Heart left ventricle (tissue), 16 donors: ENCODE results near the gene ATXN2. TPM values are rescaled to one million over a fixed set of nuclear protein-coding genes. Genes with fewer than 3 reads are reported as not detected.

ENCODE experiments used
- ATAC-seq, 4 donors: fragments of 200-7000 bp; cut with Tn5 transposase; one replicate each; pipeline ENCODE4 v1.9.1; 2020 to 2022; ENCODE audit warnings: moderate library complexity in 4 of 4, mild to moderate bottlenecking in 3 of 4, moderate number of reproducible peaks in 1 of 4
- DNase-seq, 5 donors: peaks; one replicate each; pipeline ENCODE4 v3.0.0-alpha.2; 2020
- H3K27ac ChIP-seq, 12 donors: fragments of 200-600 bp; sonication (generic) in 4 of 12; one replicate each; pipeline versions ENCODE4 v1.5.0 to v1.8.0; 2016 to 2022; ENCODE audit warnings: mild to moderate bottlenecking in 2 of 12
- H3K27me3 ChIP-seq, 9 donors: fragments of 200-600 bp; sonication (generic) in 2 of 9; one replicate each; pipeline versions ENCODE4 v1.5.1 to v1.8.0; 2016 to 2022; ENCODE audit warnings: mild to moderate bottlenecking in 3 of 9
- H3K36me3 ChIP-seq, 9 donors: fragments of 200-600 bp; sonication (generic) in 2 of 9; one replicate each; pipeline versions ENCODE4 v1.5.0 to v1.8.0; 2018 to 2022; ENCODE audit warnings: mild to moderate bottlenecking in 2 of 9
- H3K4me1 ChIP-seq, 12 donors: fragments of 200-600 bp; sonication (generic) in 4 of 12; one replicate each; pipeline versions ENCODE4 v1.5.0 to v1.8.0; 2016 to 2022; ENCODE audit warnings: mild to moderate bottlenecking in 3 of 12
- H3K4me3 ChIP-seq, 12 donors: fragments of 200-600 bp; sonication (generic) in 4 of 12; one replicate each; pipeline versions ENCODE4 v1.5.0 to v1.8.0; 2017 to 2022; ENCODE audit warnings: mild to moderate bottlenecking in 9 of 12, moderate library complexity in 4 of 12
- H3K9me3 ChIP-seq, 12 donors: fragments of 200-600 bp; sonication (generic) in 4 of 12; one replicate each; pipeline versions ENCODE4 v1.5.0 to v1.8.0; 2016 to 2022; ENCODE audit warnings: mild to moderate bottlenecking in 1 of 12
- CTCF ChIP-seq, 12 donors: fragments of 200-600 bp; sonication (generic) in 4 of 12; IDR thresholded peaks; one replicate each; pipeline versions ENCODE4 v1.5.0 to v1.8.0; 2018 to 2022; ENCODE audit warnings: antibody characterized with exemption in 12 of 12, mild to moderate bottlenecking in 5 of 12
- POLR2A ChIP-seq, 2 donors: fragments of 450-650 bp; IDR thresholded peaks; one replicate each; pipeline ENCODE4 v1.6.1; 2017; ENCODE audit warnings: antibody characterized with exemption in 2 of 2, mild to moderate bottlenecking in 2 of 2, moderate library complexity in 2 of 2
- WGBS, 4 donors: extraction: QIAGEN DNeasy Blood & Tissue Kit in 2 of 4; methylation state at CpG; one replicate each; pipeline versions ENCODE4 v1.1.5 to v1.1.7; 2013 to 2018; 5-methylcytosine and 5-hydroxymethylcytosine counted together
- intact Hi-C, 10 donors: fragments of 100-400 bp; cut with DNase I; formaldehyde crosslinking; loops; one replicate each; pipeline versions ENCODE4 v1.11.1 to v1.14.2; 2022
- polyA plus RNA-seq, 2 donors: library from polyadenylated mRNA; stranded (reverse); fragments of 200-250 nt; gene quantifications; one replicate each; pipeline ENCODE4 v1.2.3, GENCODE V29; 2013
- total RNA-seq, 9 donors: library from RNA; depleted of rRNA in 2 of 9; stranded (reverse); fragments of >200 nt in 2 of 9; fragmentation: NEBNext Ultra II Directional in 3 of 9; extraction: Animal tissue kit (Norgen Biotek cat#: 25700) in 3 of 9; gene quantifications; one replicate each; pipeline versions ENCODE4 v1.1.0 to v1.2.4, GENCODE V29; 2016 to 2023
- donor health status: ischemic (EF 13 %, LVEDD 7.1; RV severe dilation, severe dysfunction).
- donor health status: healthy with polysubstance abuse.
- donor health status: DM: no; HTN: yes; CAD: no.
- donor health status: DM: no; HTN: no; CAD: no.
- donor health status: ischemic (EF 25% LVEDD 6.9; RV normal size, moderate dysfunction).
- donor health status: ischemic (EF 25% LVEDD 5.7; RV mildly dilated, moderate dysfunction).
- donor health status: healthy.
- donor health status: DM: yes; HTN: yes; CAD: no.
- donor health status: ischemic (EF 35%, LVEDD 5.7; RV mildly dilated, moderate dysfunction).
- donor health status: nonischemic (EF 11% LVEDD 7.7; RV severe dilation, severe dysfunction).
- donor health status: DM: yes; HTN: yes; CAD: no.
- donor health status: PGD.
- donor health status: ischemic (EF 29% LVEDD 5.4; RV normal size, mild dysfunction).
- donor health status: nonischemic (EF 23%, LVEDD 6.1; RV moderate dilation, normal function).

ATXN2 gene
- total and polyA plus RNA-seq, 11 donors = 23.6 to 59.3 (median 46.8) TPM

- intact Hi-C loops = loop anchor here in 1 of 10 donors (1.0 kb wide), 1 partner anchor 24 kb away; no protein-coding TSS in a partner anchor
- H3K4me1 ChIP-seq = peaks cover 23 to 100% (median 98%) of the 10 kb centered on the region in 12 donors
- H3K9me3 ChIP-seq = no peaks in the 10 kb centered on the region
- peak in 1 of 4 donors; percentile 34 for ATAC-seq
- H3K4me3 ChIP-seq = peak overlapping the region in 6 of 12 donors; percentile 8 to 41 (median 24)
- peak overlapping the region; percentile 62 to 95 (median 89) for H3K27ac ChIP-seq
- H3K36me3 ChIP-seq = peaks cover 0 to 19% (median 0%) of the 10 kb centered on the region in 9 donors
- no peaks in the 10 kb centered on the region for H3K27me3 ChIP-seq
- TF ChIP-seq POLR2A (IDR thresholded peaks at IDR 0.05) (no peak), CTCF (IDR thresholded peaks at IDR 0.05) (peak in 2 of 12 donors; percentile 7 to 20)
- 36 to 51% (median 45%) methylated on average over 10 to 17 of the region's 17 CpGs for WGBS, 4 donors
- peak in 3 of 5 donors; percentile 44 to 68 (median 64) for DNase-seq
These were observed 168.4 kb downstream of the ATXN2 start for GRCh38 chr12:111430433-111431353.

GRCh38 chr12:111429828-111430432 lies 169.2 kb downstream of the ATXN2 start:
- intact Hi-C loops = loop anchor here in 1 of 10 donors (1.0 kb wide), 1 partner anchor 24 kb away; no protein-coding TSS in a partner anchor
- Histone ChIP-seq H3K27ac (peak overlapping the region; percentile 62 to 95 (median 89)), H3K4me3 (peak overlapping the region in 5 of 12 donors; percentile 8 to 41 (median 28)), H3K36me3 (peaks cover 0 to 25% (median 0%) of the 10 kb centered on the region in 9 donors), H3K9me3 (no peaks in the 10 kb centered on the region), H3K27me3 (no peaks in the 10 kb centered on the region), H3K4me1 (peaks cover 19 to 100% (median 98%) of the 10 kb centered on the region in 12 donors)
- TF ChIP-seq POLR2A (IDR thresholded peaks at IDR 0.05) = no peak
- TF ChIP-seq CTCF (IDR thresholded peaks at IDR 0.05) = no peak
- DNase-seq = peak in 2 of 5 donors; percentile 22 to 32
- ATAC-seq = no peak
- 42 to 52% (median 49%) methylated on average over 17 to 21 of the region's 21 CpGs for WGBS, 4 donors

DNA sequence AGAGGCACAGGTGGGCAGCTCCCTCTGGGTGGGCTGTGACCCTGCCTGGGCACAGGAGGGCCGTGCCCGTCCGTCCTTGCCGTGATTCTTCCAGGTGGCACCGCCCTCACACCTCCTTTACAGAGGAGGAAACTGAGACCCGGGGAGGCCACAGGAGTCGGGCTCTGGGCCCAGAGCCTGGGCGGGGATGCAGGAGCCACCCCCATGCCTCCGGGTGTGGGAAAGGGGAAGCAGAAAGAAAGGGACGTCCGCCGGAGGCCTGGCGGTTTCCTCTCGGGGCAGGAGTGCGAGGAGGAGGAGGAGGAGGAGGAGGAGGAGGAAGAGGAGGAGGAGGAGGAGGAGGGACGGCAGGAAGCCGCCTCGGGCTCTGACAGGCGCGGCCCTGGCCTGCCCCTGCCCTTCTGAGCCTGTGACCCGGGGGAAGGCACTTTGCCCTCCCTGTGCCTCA lies 170.4 kb downstream of the ATXN2 start:
- peak in 3 of 4 donors; percentile 18 to 66 (median 60) for ATAC-seq

More for the DNA sequence above, 170.4 kb downstream of the ATXN2 start:
- 35 to 63% (median 59%) methylated on average over 16 to 21 of the region's 21 CpGs for WGBS, 4 donors
- peaks cover 0 to 37% (median 0%) of the 10 kb centered on the region in 9 donors for H3K36me3 ChIP-seq
- H3K27ac ChIP-seq = peak overlapping the region; percentile 26 to 95 (median 89)
- no peak for TF ChIP-seq CTCF (IDR thresholded peaks at IDR 0.05)
- TF ChIP-seq POLR2A (IDR thresholded peaks at IDR 0.05) = no peak
- H3K9me3 ChIP-seq = no peaks in the 10 kb centered on the region
- peak; percentile 80 to 89 (median 85) for DNase-seq
- H3K4me3 ChIP-seq = peak overlapping the region in 4 of 12 donors; percentile 13 to 41 (median 18)
- no peaks in the 10 kb centered on the region for H3K27me3 ChIP-seq
- intact Hi-C loops = loop anchor here in 1 of 10 donors (1.0 kb wide), 1 partner anchor 18 kb away; no protein-coding TSS in a partner anchor
- H3K4me1 ChIP-seq = peaks cover 14 to 100% (median 98%) of the 10 kb centered on the region in 12 donors
